Embryonic facial prominence (tissue), 1 donor: ENCODE measurements around the gene SPATA45.

Experiments used
- DNase-seq: peaks from one replicate; pipeline ENCODE4 v3.0.0-alpha.2; 2016; ENCODE audit errors: extremely low spot score

Gene SPATA45

DNA sequence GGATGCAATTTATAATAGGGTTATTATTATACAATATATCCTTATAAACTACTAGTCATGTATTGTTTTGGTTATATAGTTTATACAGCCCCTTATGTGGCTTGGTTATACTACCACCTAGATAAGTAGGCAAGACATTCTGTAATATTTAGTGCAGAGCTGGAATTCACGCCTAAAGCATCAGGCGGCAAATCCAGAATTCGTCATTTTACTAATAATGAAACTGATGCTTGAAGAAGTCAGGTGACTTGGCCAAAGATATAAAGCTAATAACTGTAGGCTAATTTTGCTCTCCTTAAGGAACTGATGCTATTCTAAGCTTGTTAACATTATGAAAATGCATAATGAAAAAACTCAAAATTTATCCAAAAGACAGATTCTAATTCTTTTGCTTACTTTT is 66.7 kb downstream of the SPATA45 start:
- DNase-seq = no peak
